ENCODE results near the gene PHOX2B.
"Not testable (repeated sequence)": the region's sequence is repeated elsewhere in the genome, so short reads cannot be mapped to it uniquely, and the experiment has no call there.

The PHOX2B gene

DNA sequence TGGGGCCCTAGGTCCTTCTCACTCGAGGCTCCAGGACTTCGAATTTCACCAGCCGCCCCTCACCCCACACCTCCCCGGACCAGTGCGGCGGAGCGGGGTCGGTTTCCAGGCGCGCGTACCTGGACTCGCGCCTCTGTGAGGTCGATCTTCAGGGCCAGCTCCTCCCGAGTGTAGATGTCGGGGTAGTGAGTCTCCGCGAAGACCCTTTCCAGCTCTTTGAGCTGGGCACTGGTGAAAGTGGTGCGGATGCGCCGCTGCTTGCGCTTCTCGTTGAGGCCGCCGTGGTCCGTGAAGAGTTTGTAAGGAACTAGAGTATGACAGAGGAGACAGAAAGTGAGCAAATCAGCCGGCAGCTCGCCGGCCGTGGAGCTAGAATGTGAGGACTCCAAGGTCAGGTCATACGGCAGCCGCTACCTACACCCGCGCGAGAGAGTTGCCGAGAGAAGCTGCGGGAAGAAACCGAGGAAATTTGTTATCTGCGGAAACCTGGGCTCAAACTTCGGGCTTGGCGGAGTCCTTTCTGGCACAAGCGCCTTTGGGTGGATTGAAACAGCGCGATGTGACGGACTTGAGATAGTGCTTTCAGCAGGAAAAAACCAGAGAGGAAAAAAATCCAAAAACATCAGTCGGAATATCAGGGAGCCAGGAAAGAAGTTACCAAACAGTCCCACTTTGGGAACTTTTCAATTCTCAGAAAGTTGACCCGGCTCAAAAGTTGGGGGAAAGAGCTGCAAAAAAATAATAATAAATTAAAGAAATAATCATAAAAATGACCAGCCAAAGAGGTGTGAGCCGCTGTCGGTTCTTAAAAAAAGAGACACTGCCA lies 1.1 kb downstream of the PHOX2B start:
- DNase-seq: no peak

DNA sequence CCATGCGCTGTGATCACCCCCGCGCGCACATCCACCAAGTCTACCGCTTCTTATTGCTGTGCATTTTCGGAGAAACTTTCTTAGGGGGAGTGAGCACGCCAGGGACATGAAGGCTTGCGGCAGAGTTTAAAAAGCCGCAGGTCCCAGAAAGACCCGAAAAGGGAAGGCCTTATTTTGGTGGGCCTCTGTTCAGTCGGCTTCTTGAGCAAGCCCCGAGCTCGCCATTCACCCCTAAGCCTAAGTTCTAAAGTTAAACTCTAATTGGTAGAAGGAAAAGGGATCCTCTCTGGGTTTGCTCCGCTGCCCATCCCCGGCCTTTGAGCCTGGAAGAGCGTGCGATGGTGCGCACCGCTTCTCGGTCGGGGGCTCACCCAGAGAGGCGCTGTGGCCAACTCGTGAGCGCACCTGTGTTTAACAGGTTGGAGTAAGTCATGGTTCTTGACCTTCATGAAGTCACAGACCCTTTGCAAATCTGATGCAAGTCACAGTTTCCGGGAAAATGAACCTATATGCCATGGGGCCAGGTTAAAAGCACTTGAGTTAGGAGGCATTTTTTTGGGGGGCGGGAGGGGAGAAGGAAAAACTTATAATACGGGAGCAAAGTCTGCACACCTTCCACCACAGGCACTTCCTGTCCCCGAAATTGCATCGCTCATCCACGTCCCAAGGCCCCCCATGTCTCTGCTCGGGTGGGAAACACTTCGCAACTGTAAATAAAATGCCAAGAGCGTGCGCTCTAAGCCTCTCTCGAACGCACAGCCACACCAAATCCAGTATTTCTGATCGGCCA lies 1.9 kb downstream of the PHOX2B start:
- DNase-seq: no peak

GRCh38 chr4:41746025-41746439 lies 2.5 kb downstream of the PHOX2B start:
- no peak for DNase-seq

GRCh38 chr4:41745292-41746024 lies 3.1 kb downstream of the PHOX2B start:
- no peak for DNase-seq

DNA sequence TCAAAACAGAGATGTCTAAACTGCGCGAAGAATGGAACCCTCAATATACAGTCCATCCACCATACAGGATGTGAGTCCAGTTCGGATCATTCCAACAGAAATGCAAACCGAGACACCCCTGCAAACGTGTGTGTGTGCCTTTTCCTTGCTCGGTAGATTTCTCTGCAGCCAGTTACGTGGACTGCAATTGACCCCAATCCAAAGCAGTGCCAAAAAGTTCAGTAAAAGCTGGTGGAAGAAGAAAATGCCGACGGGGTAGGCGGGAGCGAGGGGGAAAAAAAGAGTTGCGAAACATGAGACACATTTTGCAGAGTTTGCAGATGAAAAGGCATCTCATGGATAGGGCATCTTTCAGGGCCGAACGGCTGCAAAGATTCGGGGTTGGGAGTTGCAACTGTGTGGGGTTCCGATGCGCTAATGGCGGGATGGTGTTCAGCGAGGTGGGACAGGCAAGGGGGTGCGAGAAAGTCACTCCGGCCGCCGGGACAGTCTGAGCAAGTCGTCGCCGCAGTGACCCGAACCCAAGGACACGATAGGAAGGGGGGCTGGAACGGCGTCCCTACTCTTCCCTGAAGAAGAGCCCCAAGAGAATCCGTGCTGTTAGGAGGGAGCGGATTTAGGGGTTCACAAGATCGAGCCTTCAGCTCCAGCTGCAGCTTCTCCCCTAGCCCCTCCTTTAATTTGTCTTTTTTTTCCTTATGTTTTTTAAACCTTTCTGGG lies 3.8 kb downstream of the PHOX2B start:
- no peak for DNase-seq

DNA sequence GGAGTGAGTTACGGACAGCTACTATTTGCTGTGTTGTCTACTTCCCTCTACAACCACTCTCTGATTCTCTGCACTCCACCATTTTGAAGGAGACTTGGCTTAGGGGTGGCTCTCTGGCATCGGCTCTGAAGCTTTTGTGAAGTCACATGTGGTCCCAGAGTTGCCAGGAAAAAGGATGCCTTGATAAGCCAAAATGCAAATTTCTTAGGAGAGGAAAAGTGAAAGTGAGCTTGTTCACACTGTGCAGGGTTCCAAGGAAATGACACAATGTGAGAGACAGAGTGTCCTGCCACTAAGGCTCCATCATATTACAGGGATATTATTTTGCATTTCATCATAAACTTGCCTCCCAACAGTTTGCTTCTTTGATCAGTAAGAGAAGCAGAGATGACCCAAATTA lies 7.2 kb downstream of the PHOX2B start:
- no peak for DNase-seq

- DNase-seq: not testable (repeated sequence)
Measured at GRCh38 chr4:41737491-41737890, 11.0 kb downstream of the PHOX2B start.

DNA sequence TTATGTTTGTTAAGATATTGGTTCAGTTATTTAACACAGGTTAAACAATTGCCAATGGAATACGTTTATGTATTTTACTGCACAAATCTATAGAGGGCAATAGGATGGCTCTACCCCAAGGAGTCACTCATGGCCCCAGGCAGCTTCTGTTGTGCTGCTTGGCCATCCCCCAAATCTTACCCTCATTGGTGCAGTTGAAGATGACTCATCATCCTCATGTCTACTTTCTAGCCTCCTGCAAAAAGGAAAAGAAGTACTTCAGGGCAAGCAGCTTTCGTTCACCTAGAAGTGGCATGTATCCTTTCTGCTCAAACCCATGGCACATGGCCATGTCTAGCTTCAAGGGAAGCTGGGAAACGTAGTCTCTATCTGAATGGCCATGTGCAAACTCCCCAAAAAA lies 14.2 kb downstream of the PHOX2B start:
- no peak for DNase-seq

DNA sequence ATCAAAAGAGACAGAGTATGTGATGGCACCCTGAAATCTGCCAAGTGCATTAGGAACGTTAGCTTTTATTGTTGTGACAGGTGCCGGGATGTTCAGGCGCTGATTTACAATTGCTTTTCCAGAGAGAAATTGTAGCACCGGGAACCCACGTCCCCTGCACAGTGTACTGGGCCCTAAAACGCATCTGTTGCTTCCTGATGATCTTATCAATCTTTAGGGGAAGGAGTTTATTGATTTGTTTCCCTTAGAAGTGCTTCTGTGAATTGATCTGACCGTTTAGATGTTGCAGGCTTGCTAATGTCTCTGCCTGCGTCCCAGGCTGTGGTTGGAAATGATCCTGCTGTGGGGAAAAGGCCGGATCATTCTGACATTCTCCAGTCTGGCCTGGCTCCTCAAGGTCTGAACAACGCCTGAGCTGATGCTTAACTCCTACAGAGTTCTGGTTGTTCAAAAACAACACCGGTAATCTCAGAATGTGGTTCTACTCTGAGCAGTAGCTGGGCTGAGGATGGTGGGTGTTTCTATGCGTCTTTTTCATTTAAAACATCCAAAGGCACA lies 16.9 kb downstream of the PHOX2B start:
- DNase-seq: no peak

GRCh38 chr4:41728573-41728913 lies 20.0 kb downstream of the PHOX2B start:
- no peak for DNase-seq

GRCh38 chr4:41727861-41728572 lies 20.5 kb downstream of the PHOX2B start:
- no peak for DNase-seq

GRCh38 chr4:41725254-41725653 lies 23.3 kb downstream of the PHOX2B start:
- no peak for DNase-seq

DNA sequence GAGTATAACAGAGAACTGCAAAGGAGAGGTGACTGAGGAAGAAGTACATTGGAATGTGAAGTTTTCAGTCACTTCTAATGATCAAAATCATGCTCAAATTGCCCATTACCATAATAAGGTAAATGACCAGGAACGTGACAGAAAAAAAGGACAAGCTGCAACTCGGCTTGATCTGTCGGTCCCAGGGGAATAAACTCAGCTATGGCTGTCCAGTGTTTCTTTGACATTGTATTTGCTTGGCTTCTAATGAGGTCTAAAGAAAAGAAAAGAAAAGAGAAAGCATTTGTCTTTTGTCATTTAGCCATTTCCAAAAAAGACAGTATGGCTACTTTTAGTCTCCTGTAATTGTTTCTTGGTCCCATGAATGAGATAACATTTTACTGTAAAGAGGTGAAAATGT lies 25.2 kb downstream of the PHOX2B start:
- no peak for DNase-seq

- DNase-seq: no peak
Measured at GRCh38 chr4:41722181-41722580, 26.3 kb downstream of the PHOX2B start.

DNA sequence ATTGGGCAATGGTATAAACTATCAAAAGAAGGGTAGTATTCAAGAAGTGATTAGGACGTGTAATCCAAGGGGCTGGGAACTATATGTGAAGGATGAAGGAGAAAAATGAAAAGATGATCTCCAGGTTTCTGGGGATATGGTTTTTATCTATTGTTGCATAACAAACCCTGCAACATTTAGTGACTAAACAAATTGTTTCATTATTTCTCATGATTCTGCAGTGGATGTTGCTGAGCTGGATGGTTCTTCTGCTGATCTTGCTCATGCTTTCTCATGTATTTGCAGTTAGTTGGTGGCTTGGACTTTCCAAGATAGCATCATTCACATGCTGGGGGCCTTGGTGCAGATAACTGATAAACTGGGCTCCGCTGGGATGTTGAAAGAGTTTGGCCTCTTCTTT lies 29.1 kb downstream of the PHOX2B start:
- no peak for DNase-seq

DNA sequence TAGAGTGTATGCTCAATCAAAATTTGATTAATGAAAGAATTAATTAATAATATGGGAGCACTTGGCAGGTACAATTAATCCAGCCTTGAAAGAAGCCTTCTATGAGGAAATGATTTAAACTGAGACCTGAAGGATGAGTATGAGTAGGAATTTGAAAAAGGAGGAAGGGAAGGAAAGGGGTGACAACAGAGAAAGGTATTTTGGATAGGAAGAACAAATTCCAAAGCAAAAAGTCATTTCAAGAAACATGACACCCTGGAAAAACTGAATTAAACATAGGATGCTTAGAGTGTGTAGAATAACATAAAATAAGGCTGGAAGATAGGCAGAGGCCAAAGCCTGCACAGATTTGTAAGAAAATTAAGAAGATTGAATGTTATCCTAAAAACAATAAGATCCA lies 29.6 kb downstream of the PHOX2B start:
- DNase-seq: no peak

GRCh38 chr4:41715155-41715554 lies 33.4 kb downstream of the PHOX2B start:
- DNase-seq: no peak

DNA sequence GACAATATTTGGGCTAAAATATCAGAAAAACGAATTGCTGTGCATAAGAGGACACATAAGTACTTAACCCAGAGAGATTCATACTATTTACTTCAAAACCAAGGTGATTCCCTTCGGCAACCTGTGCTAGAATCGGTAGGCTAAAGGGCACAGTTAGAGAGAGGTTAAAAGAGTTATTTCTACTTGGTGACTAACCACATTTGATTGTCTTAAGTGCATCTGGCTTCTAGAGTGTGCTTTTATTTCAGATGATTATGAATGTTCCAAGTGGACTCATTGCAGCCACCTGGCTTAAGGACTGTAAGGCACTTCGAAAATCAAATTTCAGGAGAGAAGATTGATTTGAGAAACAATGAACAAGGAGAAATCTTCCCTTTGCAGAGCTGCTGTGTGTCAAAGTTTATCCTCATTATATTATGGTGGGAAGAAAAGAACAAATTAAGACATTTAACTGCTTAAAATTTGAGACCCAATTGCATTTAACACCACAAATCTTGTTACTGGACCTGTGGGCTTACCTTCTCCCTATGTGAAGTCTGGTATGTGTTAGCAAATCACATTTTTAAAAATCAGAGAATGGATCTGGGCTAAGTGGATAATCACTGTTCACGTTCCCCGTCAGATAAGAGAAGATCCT lies 34.0 kb downstream of the PHOX2B start:
- DNase-seq: no peak

DNA sequence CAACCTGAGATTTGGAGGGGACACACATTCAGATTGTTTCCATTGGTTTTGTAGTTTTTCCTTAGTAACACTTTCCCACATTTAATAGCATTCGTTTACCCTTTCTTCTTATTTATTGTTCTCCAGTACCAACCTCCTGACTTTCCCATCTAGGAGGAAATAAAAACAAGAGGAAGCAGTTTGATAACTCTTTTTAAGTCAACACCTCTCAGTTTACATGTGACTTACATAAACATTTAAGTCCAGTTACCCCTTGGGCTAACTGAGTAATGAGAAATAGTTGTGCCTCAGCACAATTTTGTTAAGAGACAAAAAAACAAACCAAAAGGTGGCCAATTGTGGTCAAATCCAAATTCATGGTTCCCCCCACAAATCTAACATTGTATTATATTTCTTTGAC lies 34.8 kb downstream of the PHOX2B start:
- no peak for DNase-seq

- DNase-seq: no peak
Measured at GRCh38 chr4:41712425-41712824, 36.1 kb downstream of the PHOX2B start.

DNA sequence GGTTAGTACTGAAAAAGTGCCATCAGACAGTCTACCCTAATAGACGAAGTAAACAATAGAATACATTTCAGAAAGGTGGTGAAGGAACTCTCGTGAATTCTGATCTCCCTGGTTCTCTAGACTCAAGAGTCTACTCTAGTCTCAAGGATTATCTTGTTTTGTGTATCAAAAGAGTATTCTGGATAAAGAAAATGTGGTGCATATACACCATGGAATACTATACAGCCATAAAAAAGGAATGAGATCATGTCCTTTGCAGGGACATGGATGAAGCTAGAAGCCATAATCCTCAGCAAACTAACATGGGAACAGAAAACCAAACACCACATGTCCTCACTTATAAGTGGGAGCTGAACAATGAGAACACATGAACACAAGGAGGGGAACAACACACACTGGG lies 36.9 kb downstream of the PHOX2B start:
- DNase-seq: not testable (repeated sequence)
